GM21528 (cell line): ENCODE results near the gene CBX8.
"Not testable (repeated sequence)": the region's sequence is repeated elsewhere in the genome, so short reads cannot be mapped to it uniquely, and the experiment has no call there.

Experiments used
- ATAC-seq: cut with Tn5 transposase; IDR thresholded peaks from one replicate; pipeline ENCODE4 v1.9.1; 2021; ENCODE audit warnings: mild to moderate bottlenecking, moderate library complexity; ENCODE audit not compliant: unreplicated experiment, low FRiP score

The CBX8 gene

GRCh38 chr17:79758271-79758670, 38.6 kb downstream of the CBX8 start:
- ATAC-seq, result no peak

GRCh38 chr17:79757140-79757745, 39.6 kb downstream of the CBX8 start:
- ATAC-seq, result no peak

- no peak for ATAC-seq
These were observed 41.3 kb downstream of the CBX8 start for GRCh38 chr17:79755591-79755990.

- ATAC-seq, result not testable (repeated sequence)
These were observed 42.0 kb downstream of the CBX8 start for GRCh38 chr17:79754903-79755302.

- no peak for ATAC-seq
These were observed 42.5 kb downstream of the CBX8 start for GRCh38 chr17:79754370-79754769.

GRCh38 chr17:79752175-79752574, 44.7 kb downstream of the CBX8 start:
- no peak for ATAC-seq

GRCh38 chr17:79750650-79751545, 46.0 kb downstream of the CBX8 start:
- ATAC-seq, result no peak

- ATAC-seq, result no peak
These were observed 46.9 kb downstream of the CBX8 start for GRCh38 chr17:79749958-79750357.

- ATAC-seq, result no peak
These were observed 47.6 kb downstream of the CBX8 start for GRCh38 chr17:79749156-79749815.

GRCh38 chr17:79748295-79749099, 48.4 kb downstream of the CBX8 start:
- no peak for ATAC-seq

GRCh38 chr17:79747508-79748294, 49.2 kb downstream of the CBX8 start:
- no peak for ATAC-seq

- ATAC-seq, result no peak
These were observed 49.9 kb downstream of the CBX8 start for GRCh38 chr17:79746889-79747507.

GRCh38 chr17:79745641-79746105, 51.2 kb downstream of the CBX8 start:
- no peak for ATAC-seq

GRCh38 chr17:79743614-79744013, 53.3 kb downstream of the CBX8 start:
- ATAC-seq, result no peak

- no peak for ATAC-seq
These were observed 53.9 kb downstream of the CBX8 start for GRCh38 chr17:79742951-79743476.

- no peak for ATAC-seq
These were observed 54.3 kb downstream of the CBX8 start for GRCh38 chr17:79742589-79742918.
